Mesenchymal stem cell (in vitro differentiated cells and primary cell): ENCODE data around the gene AMOT.

Source experiments
- DNase-seq: peaks from one replicate; pipeline ENCODE4 v3.0.0-alpha.2; 2013
- H2AFZ ChIP-seq: one replicate; pipeline ENCODE4 v1.6.1; 2013; ENCODE audit warnings: low read depth, mild to moderate bottlenecking, control low read depth, inconsistent platforms, low read length, moderate library complexity
- H2AK5ac ChIP-seq: 2 replicates; pipeline ENCODE4 v1.6.1; 2013; ENCODE audit warnings: low read length, moderate library complexity, mild to moderate bottlenecking, inconsistent platforms; ENCODE audit not compliant: severe bottlenecking
- H2BK120ac ChIP-seq: one replicate; pipeline ENCODE4 v1.6.1; 2013; ENCODE audit warnings: low read depth, mild to moderate bottlenecking, inconsistent platforms, low read length, moderate library complexity
- H2BK12ac ChIP-seq, 2 experiments: one replicate each; pipeline ENCODE4 v1.6.1; 2013; ENCODE audit warnings: inconsistent platforms in 2 of 2, low read length in 2 of 2, mild to moderate bottlenecking in 2 of 2, moderate library complexity in 2 of 2, control low read depth in 1 of 2
- H2BK15ac ChIP-seq: one replicate; pipeline ENCODE4 v1.6.1; 2013; ENCODE audit warnings: mild to moderate bottlenecking, low read depth, inconsistent platforms; ENCODE audit not compliant: poor library complexity, severe bottlenecking
- H2BK5ac ChIP-seq: 2 replicates; pipeline ENCODE4 v1.6.1; 2013; ENCODE audit warnings: low read depth, mild to moderate bottlenecking, low read length, control low read depth, inconsistent platforms; ENCODE audit not compliant: poor library complexity, severe bottlenecking
- H3K14ac ChIP-seq, 2 experiments: one replicate each; pipeline ENCODE4 v1.6.1; 2013; ENCODE audit warnings: inconsistent platforms in 2 of 2, low read length in 2 of 2, control low read depth in 1 of 2, mild to moderate bottlenecking in 1 of 2, moderate library complexity in 1 of 2
- H3K18ac ChIP-seq, 2 experiments: one replicate each; pipeline ENCODE4 v1.6.1; 2013; ENCODE audit warnings: inconsistent platforms in 2 of 2, low read length in 2 of 2, control low read depth in 1 of 2, low read depth in 1 of 2, mild to moderate bottlenecking in 1 of 2
- H3K23ac ChIP-seq, 2 experiments: one replicate each; pipeline ENCODE4 v1.6.1; 2013; ENCODE audit warnings: inconsistent platforms in 2 of 2, low read length in 2 of 2, mild to moderate bottlenecking in 2 of 2, moderate library complexity in 2 of 2, control low read depth in 1 of 2
- H3K27ac ChIP-seq: 2 replicates; pipeline ENCODE4 v1.5.1; 2013; ENCODE audit warnings: mild to moderate bottlenecking, moderate library complexity, low read length, control low read depth, inconsistent platforms; ENCODE audit not compliant: poor library complexity, severe bottlenecking
- H3K27me3 ChIP-seq, 2 experiments: 2 replicates each; pipeline versions ENCODE4 v1.6.1 to v1.7.0; 2013; ENCODE audit warnings: low read length in 2 of 2, mild to moderate bottlenecking in 2 of 2, moderate library complexity in 2 of 2, control low read depth in 1 of 2, inconsistent platforms in 1 of 2; ENCODE audit not compliant: control insufficient read depth in 1 of 2, insufficient read depth in 1 of 2
- H3K36me3 ChIP-seq, 2 experiments: 2 replicates each; pipeline versions ENCODE4 v1.6.1 to v1.7.0; 2013; ENCODE audit warnings: low read length in 2 of 2, control low read depth in 1 of 2, inconsistent platforms in 1 of 2, low read depth in 1 of 2, mild to moderate bottlenecking in 1 of 2; ENCODE audit not compliant: insufficient read depth in 2 of 2, control insufficient read depth in 1 of 2
- H3K4ac ChIP-seq, 2 experiments: one replicate each; pipeline ENCODE4 v1.6.1; 2013; ENCODE audit warnings: inconsistent platforms in 2 of 2, low read length in 2 of 2, mild to moderate bottlenecking in 2 of 2, moderate library complexity in 2 of 2, control low read depth in 1 of 2, low read depth in 1 of 2
- H3K4me1 ChIP-seq: 2 replicates; pipeline ENCODE4 v1.6.1; 2013; ENCODE audit warnings: low read depth, low read length, control low read depth; ENCODE audit not compliant: control insufficient read depth, insufficient read depth
- H3K4me2 ChIP-seq: 2 replicates; pipeline ENCODE4 v1.6.1; 2013; ENCODE audit warnings: low read length, mild to moderate bottlenecking, inconsistent platforms; ENCODE audit not compliant: poor library complexity, severe bottlenecking
- H3K4me3 ChIP-seq, 2 experiments: 2 replicates each; pipeline versions ENCODE4 v1.5.1 to v1.7.0; 2013; ENCODE audit warnings: low read length in 2 of 2, mild to moderate bottlenecking in 2 of 2, control low read depth in 1 of 2, low read depth in 1 of 2; ENCODE audit not compliant: insufficient read depth in 1 of 2
- H3K79me1 ChIP-seq: replicated peaks from 2 replicates; pipeline ENCODE4 v1.6.1; 2013; ENCODE audit warnings: mild to moderate bottlenecking, control low read depth, low read length, inconsistent platforms; ENCODE audit not compliant: poor library complexity, severe bottlenecking
- H3K9ac ChIP-seq: 2 replicates; pipeline ENCODE4 v1.7.0; 2013; ENCODE audit warnings: mild to moderate bottlenecking, low read length, moderate library complexity
- H3K9me3 ChIP-seq: 2 replicates; pipeline ENCODE4 v1.7.0; 2013; ENCODE audit warnings: mild to moderate bottlenecking, low read length; ENCODE audit not compliant: control insufficient read depth
- H4K8ac ChIP-seq: one replicate; pipeline ENCODE4 v1.6.1; 2013; ENCODE audit warnings: inconsistent platforms, mild to moderate bottlenecking, low read length, moderate library complexity
- H4K91ac ChIP-seq: one replicate; pipeline ENCODE4 v1.6.1; 2013; ENCODE audit warnings: mild to moderate bottlenecking, low read length, inconsistent platforms
- WGBS: methylation state at CpG from one replicate; pipeline ENCODE4 v1.1.7; 2013; ENCODE audit warnings: mixed read lengths; 5-methylcytosine and 5-hydroxymethylcytosine counted together

The AMOT gene

DNA sequence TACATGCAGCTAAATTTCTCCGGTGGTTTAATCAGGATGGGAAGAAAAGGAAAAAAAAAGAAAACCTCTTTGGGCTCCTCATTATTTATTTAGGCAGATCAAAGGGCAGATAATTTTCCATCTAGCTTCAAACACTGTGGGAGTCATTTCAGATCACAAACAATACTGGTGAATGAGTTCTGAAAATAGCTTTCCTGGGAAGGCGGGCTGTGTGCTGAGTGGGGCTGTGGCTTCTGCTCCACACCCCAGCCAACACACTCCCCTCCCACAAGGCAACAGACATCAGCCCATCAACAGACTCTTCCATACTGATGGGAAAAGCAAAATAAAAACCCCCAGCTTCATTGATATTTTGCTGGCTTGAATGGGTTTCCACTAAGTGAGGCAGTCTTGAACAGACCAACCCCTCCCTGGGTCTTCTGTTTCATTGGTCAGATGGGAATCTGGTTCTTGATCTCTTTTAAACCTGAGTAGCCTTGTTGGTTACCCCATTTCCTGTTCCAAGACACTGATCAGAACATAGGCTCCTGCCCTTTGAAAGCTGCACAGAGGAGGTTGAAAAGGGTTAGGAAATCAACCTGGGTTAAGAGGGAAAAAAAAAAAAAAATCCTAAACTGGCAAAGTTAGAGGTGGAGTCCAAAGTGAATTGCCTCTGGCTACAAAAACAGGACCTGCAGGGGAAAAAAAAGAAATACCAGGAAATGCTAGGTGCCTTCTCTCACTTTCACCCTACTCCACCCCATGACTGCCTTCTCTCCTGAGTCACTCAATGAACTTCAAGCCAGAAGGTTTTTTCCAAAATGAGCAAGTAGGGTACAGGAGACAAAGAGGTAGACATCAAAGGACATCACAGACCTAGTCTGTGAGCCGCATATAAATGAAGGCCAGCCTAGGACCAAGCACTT, 20.0 kb downstream of the AMOT start:
- H3K9me3 ChIP-seq, result no peaks in the 10 kb centered on the region
- peak; percentile 14 for DNase-seq
- no peak overlapping the region for H2BK12ac ChIP-seq
- H3K9ac ChIP-seq, result no peak overlapping the region
- WGBS, result 100% methylated on average over 1 of the region's 3 CpGs
- H3K27me3 ChIP-seq, result peaks cover 0 to 63% of the 10 kb centered on the region in 2 experiments
- peaks cover 9% of the 10 kb centered on the region for H3K4me1 ChIP-seq
- peaks cover 0 to 13% of the 10 kb centered on the region in 2 experiments for H3K36me3 ChIP-seq
- H4K8ac ChIP-seq, result no peak overlapping the region
- no peak overlapping the region for H3K4me3 ChIP-seq
- no peak overlapping the region for H3K27ac ChIP-seq
- no peak overlapping the region for H2BK5ac ChIP-seq
- no peak overlapping the region for H3K4me2 ChIP-seq
- no peak overlapping the region for H2AK5ac ChIP-seq
- H2AFZ ChIP-seq, result no peak overlapping the region
- no peak overlapping the region for H3K18ac ChIP-seq
- peaks cover 2% of the 10 kb centered on the region for H3K79me1 ChIP-seq
- no peak overlapping the region for H4K91ac ChIP-seq
- H2BK120ac ChIP-seq, result no peak overlapping the region
- no peak overlapping the region for H3K14ac ChIP-seq
- no peak overlapping the region for H3K23ac ChIP-seq
- no peak overlapping the region for H3K4ac ChIP-seq
- H2BK15ac ChIP-seq, result no peak overlapping the region

DNA sequence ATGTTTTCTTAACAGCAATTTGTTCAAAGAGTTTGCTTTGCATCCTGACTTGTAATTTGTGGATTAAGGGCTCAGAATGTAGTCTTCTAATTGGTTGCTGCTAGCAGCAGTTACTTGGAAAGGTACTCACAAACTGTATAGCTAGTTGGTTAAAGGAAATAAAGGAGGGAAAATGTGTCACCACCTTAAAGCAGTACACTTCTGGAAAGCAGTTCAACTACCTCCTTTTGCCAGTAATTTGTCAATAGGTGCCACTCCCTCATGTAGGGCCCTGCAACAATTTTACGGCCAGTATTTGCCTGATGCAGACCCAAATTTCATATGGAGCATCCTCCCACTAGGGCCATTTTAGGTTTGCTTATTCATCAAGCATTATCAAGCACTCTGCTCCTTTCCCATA, 20.8 kb downstream of the AMOT start:
- Histone ChIP-seq H3K27me3 (peaks cover 0 to 62% of the 10 kb centered on the region in 2 experiments), H2BK15ac (no peak overlapping the region), H2AK5ac (no peak overlapping the region), H2AFZ (no peak overlapping the region), H2BK120ac (no peak overlapping the region), H3K36me3 (peaks cover 0 to 13% of the 10 kb centered on the region in 2 experiments), H3K9ac (no peak overlapping the region), H4K91ac (no peak overlapping the region), H3K27ac (no peak overlapping the region), H3K4me3 (no peak overlapping the region), H3K18ac (no peak overlapping the region), H3K9me3 (no peaks in the 10 kb centered on the region), H4K8ac (no peak overlapping the region), H3K4me2 (no peak overlapping the region), H3K79me1 (peaks cover 2% of the 10 kb centered on the region), H2BK12ac (no peak overlapping the region), H3K14ac (no peak overlapping the region), H2BK5ac (no peak overlapping the region), H3K4me1 (peaks cover 9% of the 10 kb centered on the region), H3K4ac (no peak overlapping the region), H3K23ac (no peak overlapping the region)
- whole genome bisulfite sequencing, result 83% methylated on average over 1 of the region's 1 CpG
- DNase-seq, result no peak

DNA sequence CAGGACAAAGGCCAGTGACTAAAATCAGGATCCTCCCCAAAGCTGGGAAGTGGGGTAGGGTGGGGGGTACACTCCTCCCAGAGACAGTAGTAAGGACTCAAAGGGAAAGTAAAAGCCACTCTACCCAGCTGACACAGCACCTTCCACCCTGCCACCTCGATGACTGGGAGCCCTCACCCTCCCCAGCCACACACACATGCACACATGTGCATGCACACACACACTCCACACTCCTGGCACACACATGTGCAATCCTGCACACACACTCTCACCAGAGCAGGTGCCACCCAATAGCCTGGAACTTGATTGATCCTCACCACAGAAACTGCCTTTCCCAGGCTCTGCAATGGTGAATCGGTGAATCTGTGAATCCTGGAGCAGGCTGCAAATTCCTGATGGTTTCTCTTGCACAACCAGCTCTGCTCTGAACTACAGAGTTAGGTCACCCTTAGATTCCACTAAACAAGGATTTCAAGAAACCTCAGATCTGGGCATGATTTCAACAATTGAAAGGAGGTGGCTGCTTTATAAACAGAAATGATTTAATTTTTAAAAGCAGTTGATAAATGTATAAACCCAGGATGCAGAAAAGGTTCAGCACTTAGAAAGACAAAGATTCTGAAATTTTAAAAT, 21.5 kb downstream of the AMOT start:
- Histone ChIP-seq H2BK5ac (no peak overlapping the region), H3K4me2 (peak overlapping the region; percentile 35), H2BK120ac (no peak overlapping the region), H2AK5ac (no peak overlapping the region), H2BK15ac (no peak overlapping the region), H3K4me1 (peaks cover 9% of the 10 kb centered on the region), H3K79me1 (peaks cover 2% of the 10 kb centered on the region), H4K91ac (no peak overlapping the region), H3K9me3 (no peaks in the 10 kb centered on the region), H3K27ac (peak overlapping the region; percentile 81), H4K8ac (no peak overlapping the region), H3K18ac (peak overlapping the region in 1 of 2 experiments; percentile 82), H3K36me3 (peaks cover 0 to 16% of the 10 kb centered on the region in 2 experiments), H2BK12ac (peak overlapping the region in 1 of 2 experiments; percentile 54), H2AFZ (no peak overlapping the region), H3K9ac (no peak overlapping the region), H3K27me3 (peaks cover 0 to 68% of the 10 kb centered on the region in 2 experiments), H3K14ac (peak overlapping the region in 1 of 2 experiments; percentile 79), H3K23ac (no peak overlapping the region), H3K4ac (peak overlapping the region in 1 of 2 experiments; percentile 69), H3K4me3 (peak overlapping the region in 1 of 2 experiments; percentile 20)
- DNase-seq, result peak; percentile 80
- 37% methylated on average over 2 of the region's 2 CpGs for WGBS
